Endometrium (tissue), 2 donors: ENCODE results near the gene ALOX15B.
"Not testable (repeated sequence)": the region's sequence is repeated elsewhere in the genome, so short reads cannot be mapped to it uniquely, and the experiment has no call there.

ENCODE experiments used
- FAIRE-seq: peaks from 2 replicates; lab custom pipeline; 2012; peaks lifted over from hg19 to GRCh38; lab: Jason Lieb, UNC
- donor health status: control.
- donor health status: control.

ALOX15B gene

GRCh38 chr17:8062807-8063483, 24.1 kb downstream of the ALOX15B start:
- no peak for FAIRE-seq

DNA sequence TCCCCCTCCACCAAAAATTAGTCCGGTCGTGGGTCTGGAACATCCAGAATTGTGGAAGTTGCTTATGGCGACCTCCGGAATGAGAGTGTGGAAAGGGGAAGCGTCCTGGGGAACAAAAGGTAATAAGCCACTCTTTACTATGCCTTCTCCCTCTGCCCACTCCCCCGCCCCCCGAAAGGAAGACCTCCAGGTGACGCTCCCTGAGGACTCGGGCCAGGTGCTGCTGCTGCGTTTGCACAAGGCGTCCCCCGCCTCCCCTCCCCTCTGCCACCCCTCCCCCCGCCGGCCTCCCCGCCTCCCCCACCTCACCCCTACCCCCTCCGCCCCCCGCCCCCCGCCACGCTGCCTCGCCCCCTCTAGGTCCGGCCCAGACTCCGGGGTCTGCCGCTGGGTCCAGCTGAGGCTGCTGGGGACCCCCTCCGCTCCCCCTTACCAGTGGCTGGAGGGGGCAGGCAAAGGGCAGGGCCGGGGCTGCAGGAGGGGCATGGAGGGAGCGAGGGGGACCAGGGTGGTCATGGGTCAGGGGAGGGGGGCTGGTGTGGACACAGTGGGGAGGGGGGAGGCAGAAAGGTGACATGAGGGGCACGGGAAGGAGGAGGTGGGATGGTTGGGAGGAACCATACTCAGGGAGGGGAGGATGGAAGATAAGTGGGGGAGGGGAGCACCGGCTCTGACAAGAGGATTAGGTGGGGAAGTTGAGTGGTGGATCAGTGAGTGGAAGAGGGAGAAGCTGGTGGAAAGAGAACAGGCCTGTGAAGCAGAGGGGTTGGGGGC, 25.1 kb downstream of the ALOX15B start:
- no peak for FAIRE-seq

GRCh38 chr17:8064561-8065019, 25.7 kb downstream of the ALOX15B start:
- no peak for FAIRE-seq

- FAIRE-seq = no peak
Observed at GRCh38 chr17:8066841-8067775, 28.2 kb downstream of the ALOX15B start.

DNA sequence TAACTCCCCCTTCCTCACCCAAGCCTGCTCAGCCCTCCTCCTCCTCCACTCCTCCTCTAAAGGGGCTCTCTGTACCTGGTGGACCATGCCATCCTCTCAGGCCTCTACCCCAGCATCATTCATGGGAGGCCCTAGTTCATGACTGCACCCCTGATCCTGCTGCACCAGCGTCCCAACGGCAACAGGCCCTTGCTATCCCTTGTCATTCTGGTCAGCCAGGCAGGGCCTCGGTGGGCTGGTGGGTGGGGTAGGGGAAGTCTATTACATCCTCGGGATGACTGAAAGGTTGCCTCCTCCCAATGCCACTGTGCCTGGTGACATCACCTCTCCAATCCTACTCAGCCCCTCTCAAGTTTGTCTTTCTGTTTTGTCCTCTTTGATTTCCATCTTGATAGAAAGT, 28.9 kb downstream of the ALOX15B start:
- FAIRE-seq = no peak

DNA sequence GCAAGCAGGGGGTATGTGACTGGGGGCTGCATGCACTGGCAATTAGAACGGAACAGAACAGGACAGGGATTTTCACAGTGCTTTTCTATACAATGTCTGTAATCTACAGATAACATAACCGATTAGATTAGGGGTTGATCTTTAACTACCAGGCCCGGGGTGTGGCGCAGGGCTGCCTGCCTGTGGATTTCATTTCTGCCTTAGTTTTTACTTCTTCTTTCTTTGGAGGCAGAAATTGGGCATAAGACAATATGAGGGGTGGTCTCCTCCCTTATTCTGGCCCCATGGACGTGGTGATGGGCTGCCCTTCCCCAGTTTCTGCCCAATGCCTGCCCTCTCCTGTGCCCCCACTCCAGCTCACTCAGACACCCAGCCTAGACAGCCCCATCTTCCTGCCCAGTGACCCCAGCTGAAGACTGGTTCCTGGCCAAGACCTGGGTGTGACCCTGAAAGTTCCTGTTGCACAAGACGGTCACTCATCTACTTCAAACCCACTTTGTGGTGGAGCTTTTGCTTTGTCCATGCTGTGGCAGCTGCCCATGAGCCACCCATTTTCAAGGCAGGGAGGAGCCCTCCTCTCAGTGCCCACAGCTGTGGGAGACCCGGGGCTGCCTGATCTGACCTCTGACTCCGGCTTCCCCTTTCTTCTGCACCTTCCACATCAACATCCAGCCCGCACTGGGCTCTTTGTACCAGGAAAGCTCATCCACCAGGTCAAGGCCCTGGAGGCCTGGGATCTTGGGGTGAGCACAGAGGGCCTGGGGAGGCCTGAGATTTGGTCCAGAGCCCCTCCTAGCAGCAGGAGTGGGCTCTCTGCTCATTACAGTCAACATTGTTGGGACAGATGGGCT, 30.1 kb downstream of the ALOX15B start:
- FAIRE-seq = no peak

DNA sequence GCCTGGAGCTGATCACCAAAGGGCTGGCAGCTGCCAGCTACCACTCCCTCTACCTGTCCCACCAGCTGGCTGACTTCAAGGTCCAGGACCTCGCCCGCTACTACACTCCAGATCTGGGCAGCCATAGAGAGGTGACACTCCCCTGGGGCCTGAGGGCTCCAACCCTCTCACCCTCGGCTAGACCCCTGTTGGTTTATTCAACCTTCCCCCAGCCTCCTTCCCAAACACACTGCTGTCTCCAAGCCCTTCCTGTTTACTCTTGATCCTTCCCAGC, 30.7 kb downstream of the ALOX15B start:
- no peak for FAIRE-seq

- no peak for FAIRE-seq
Observed at GRCh38 chr17:8071496-8071895, 32.6 kb downstream of the ALOX15B start.

- no peak for FAIRE-seq
Observed at GRCh38 chr17:8072341-8072728, 33.5 kb downstream of the ALOX15B start.

GRCh38 chr17:8072729-8073461, 34.0 kb downstream of the ALOX15B start:
- FAIRE-seq = no peak

DNA sequence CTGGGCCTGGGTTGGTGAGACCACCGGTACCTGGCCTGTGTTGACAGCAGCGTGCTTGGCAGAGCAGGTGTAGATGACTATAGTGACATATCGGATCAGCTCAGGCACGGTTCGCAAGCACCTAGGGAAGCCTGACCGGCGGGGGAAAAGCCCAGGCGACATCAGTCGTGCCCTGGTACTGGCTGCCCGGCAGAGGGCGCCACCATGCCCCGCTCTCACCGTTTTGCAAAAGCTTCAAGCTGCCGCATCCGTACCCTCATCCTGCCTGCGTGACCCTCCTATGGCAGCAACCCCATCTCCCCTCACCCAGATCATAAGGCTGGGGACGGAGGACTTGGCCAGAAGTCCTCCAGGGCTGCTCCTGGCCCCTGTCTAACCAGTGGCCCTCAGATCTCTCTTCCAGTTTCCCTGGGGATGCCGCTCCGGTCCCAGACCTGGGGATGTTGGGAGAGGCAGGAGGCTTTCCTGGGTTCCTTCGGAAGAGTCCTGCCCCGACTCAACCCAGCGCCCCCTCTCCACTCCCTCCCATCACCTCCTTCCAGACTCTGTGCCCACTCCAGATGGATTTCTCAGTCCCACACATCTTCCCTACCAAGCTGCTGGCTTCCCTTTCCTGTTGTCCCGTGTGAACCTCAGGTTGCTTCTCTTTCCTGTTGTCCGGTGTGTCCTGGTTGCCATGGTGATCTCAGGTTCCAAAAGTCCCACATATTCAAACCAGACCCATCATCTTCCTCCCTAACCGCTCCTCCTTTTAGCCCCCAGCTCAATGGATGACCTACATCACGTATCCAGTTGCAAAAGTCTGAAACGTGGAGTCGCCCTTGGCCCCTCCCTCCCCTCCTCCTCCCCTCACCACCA, 35.0 kb downstream of the ALOX15B start:
- no peak for FAIRE-seq

- no peak for FAIRE-seq
Observed at GRCh38 chr17:8074554-8074953, 35.7 kb downstream of the ALOX15B start.

DNA sequence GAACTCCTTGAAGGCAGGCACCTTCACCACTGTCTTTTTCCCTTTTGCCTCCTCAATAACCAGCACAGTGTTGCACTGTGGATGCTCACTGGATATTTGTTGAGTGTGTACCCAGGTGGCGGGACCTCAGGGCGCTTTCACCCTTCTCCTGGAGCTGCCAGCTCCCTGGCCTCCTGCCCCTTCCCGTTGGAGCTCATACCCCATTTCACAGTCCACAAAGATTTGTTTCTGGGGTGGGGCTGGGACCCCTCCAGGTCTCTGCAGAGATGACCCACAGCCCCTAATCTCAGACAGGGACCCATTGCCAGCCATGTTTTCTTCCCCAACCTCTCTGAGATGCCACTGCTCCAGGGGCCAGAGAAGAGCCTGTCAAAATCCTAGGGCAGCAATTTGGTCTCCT, 36.2 kb downstream of the ALOX15B start:
- no peak for FAIRE-seq

DNA sequence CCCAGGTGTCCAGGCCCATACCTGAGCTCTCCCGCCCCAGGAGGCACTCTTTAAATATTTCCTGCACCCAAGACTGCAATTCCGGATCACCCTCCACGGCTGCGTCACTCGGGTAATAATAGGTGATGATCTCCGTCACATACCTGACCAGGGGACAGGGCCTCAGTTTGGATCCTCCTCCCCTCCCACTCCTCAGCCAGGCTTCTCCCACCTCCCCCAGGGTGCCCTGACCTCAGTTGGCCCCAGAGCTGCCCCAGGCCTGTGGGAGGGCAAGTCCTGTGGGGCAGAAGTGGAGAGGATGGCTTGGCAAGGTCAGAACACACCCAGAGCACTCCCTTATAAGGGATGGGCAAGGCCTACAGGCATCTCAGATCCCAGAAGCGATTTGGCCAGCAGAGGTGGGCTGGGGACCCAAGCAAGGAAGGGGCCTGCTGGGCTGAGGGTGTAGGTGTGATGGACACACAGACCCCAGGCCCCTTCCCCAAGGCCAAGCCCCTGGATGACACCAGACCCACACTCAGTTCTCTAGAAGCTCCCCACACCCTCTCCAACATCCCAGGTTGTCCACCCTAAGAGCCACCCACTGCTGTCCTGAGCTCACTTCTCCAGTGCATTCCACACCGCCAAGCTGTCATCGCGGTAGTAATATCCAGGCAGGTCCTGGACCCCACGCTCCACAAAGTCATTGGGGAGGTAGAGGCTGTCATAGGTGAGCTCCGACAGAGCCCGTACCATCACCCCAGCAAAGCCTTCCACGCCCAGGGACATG, 36.9 kb downstream of the ALOX15B start:
- FAIRE-seq = no peak

- no peak for FAIRE-seq
Observed at GRCh38 chr17:8076502-8077266, 37.8 kb downstream of the ALOX15B start.

- not testable (repeated sequence) for FAIRE-seq
Observed at GRCh38 chr17:8077939-8078338, 39.1 kb downstream of the ALOX15B start.

DNA sequence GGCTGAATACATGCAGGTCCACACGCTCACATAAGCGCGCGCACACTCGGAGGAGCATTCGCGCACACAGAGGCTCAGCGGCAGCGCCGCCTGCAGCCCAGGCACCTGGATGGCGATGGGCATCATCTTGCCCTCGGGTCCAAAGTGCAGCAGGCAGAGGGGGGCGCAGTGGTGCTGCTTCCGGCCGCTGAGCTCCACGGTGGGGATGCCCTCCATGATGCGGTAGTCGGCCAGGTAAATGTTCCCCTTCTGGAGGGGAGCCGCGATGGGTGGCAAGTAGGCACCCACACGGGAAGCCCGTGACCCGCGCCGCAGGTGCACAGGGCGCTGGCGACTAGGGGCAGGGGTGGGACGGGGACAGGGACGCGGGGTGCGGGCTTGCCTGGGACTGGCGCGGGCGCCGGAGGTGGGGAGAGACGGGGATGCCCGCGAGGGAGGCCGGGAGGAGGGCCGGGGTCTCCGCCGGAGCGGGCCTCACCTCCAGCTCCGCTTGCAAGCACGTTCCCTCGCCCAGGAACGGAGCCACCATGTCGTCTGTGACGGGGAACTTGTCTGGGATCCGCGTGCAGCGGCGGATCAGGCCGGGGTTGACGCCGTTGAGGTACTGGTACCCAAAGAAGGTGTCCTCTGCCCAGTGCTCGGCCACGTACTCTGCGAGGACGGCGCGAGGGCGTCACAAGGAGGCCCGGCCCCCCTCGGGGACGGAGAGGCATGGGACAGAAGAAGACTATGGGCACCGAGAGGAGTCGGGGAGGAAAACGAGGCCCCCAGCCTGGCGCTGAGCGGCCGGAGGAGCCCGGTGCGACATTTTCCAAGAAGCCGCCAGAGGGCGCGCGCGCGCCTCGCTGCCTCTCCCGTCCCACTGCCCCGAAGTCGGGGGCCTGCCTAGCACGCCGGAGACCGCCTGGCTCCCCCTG, 40.7 kb downstream of the ALOX15B start:
- FAIRE-seq = no peak
